Endothelial cell of umbilical vein (primary cell): ENCODE data around the gene CPPED1. TPM values are rescaled to one million over a fixed set of nuclear protein-coding genes. Genes with fewer than 3 reads are reported as not detected.

Experiments
- BruUV-seq: library from RNA; stranded (reverse); fragments of 400-500 nt; replicated peaks from 2 replicates; lab custom pipeline; 2021; lab: Mats Ljungman, UMichigan
- CTCF ChIA-PET: fragments of 300-600, 350-600 bp; sonication (Branson Sonifier 250); formaldehyde crosslinking; loops from one replicate; lab custom pipeline; 2021; ENCODE audit warnings: antibody characterized with exemption, inconsistent platforms; lab: Charles Lee
- POLR2A ChIA-PET: fragments of 300-600, 350-600 bp; sonication (Branson Sonifier 250); formaldehyde crosslinking; loops from one replicate; lab custom pipeline; 2021; ENCODE audit warnings: antibody characterized with exemption, inconsistent platforms; lab: Charles Lee
- DNase-seq: peaks from one replicate; pipeline ENCODE4 v3.0.0-alpha.2; 2011; ENCODE audit warnings: low read depth, low spot score
- FAIRE-seq: peaks from 2 replicates; lab custom pipeline; 2011; peaks lifted over from hg19 to GRCh38; lab: Jason Lieb, UNC
- H2AFZ ChIP-seq: 2 replicates; pipeline ENCODE4 v1.6.0; 2012; ENCODE audit warnings: low read depth, low read length, control low read depth, inconsistent platforms
- H3K27ac ChIP-seq: 2 replicates; pipeline ENCODE4 v1.5.1; 2011; ENCODE audit warnings: low read depth, mild to moderate bottlenecking, control low read depth, low read length, moderate library complexity; ENCODE audit not compliant: insufficient read depth
- H3K27me3 ChIP-seq, 2 experiments: 2 replicates each; pipeline versions ENCODE4 v1.6.0 to v1.6.1; 2011; ENCODE audit warnings: low read length in 2 of 2, mixed read lengths in 1 of 2; ENCODE audit not compliant: control insufficient read depth in 2 of 2, insufficient read depth in 2 of 2
- H3K36me3 ChIP-seq, 2 experiments: 2 replicates in 1 of 2; 3 replicates in 1 of 2; pipeline ENCODE4 v1.5.1; 2011; ENCODE audit warnings: low read length in 2 of 2, mild to moderate bottlenecking in 1 of 2, moderate library complexity in 1 of 2; ENCODE audit not compliant: control insufficient read depth in 2 of 2, insufficient read depth in 2 of 2; ENCODE audit errors: extremely low read depth in 1 of 2
- H3K4me1 ChIP-seq: 3 replicates; pipeline ENCODE4 v1.5.1; 2011; ENCODE audit warnings: mild to moderate bottlenecking, low read length; ENCODE audit not compliant: control insufficient read depth, insufficient read depth; ENCODE audit errors: extremely low read depth
- H3K4me2 ChIP-seq: 2 replicates; pipeline ENCODE4 v1.6.1; 2011; ENCODE audit warnings: low read length, control low read depth, mixed read lengths; ENCODE audit not compliant: insufficient read depth
- H3K4me3 ChIP-seq, 3 experiments: fragments of 200-600 bp in 1 of 3; sonication (generic), shearing (Covaris generic) in 1 of 3; replicated peaks in 1 of 3; 2 replicates each; pipeline ENCODE4 v1.5.1; 2011 to 2016; ENCODE audit warnings: control low read depth in 3 of 3, low read length in 3 of 3, mild to moderate bottlenecking in 2 of 3, inconsistent platforms in 1 of 3, low read depth in 1 of 3, moderate library complexity in 1 of 3; ENCODE audit not compliant: insufficient read depth in 1 of 3
- H3K79me2 ChIP-seq: 2 replicates; pipeline ENCODE4 v1.6.0; 2012; ENCODE audit warnings: low read length, inconsistent platforms; ENCODE audit not compliant: control insufficient read depth, insufficient read depth
- H3K9ac ChIP-seq: replicated peaks from 2 replicates; pipeline ENCODE3; 2011; ENCODE audit warnings: low read length, control low read depth; ENCODE audit not compliant: insufficient read depth; ENCODE audit errors: extremely low read depth
- H3K9me1 ChIP-seq: replicated peaks from 3 replicates; pipeline ENCODE4 v1.6.0; 2011; ENCODE audit warnings: mild to moderate bottlenecking, low read length; ENCODE audit not compliant: control insufficient read depth, insufficient read depth; ENCODE audit errors: extremely low read depth
- H3K9me3 ChIP-seq: replicated peaks from 2 replicates; pipeline ENCODE4 v1.5.1; 2012; ENCODE audit warnings: low read length, inconsistent platforms; ENCODE audit not compliant: control insufficient read depth, insufficient read depth
- H4K20me1 ChIP-seq: replicated peaks from 2 replicates; pipeline ENCODE3; 2011; ENCODE audit warnings: mild to moderate bottlenecking, low read length; ENCODE audit not compliant: control insufficient read depth, insufficient read depth; ENCODE audit errors: extremely low read depth
- CTCF ChIP-seq, 2 donors: IDR thresholded peaks; 1 replicate in 1 of 2; 2 replicates in 1 of 2; pipeline ENCODE4 v1.5.1; 2011; ENCODE audit warnings: low read length in 2 of 2, mild to moderate bottlenecking in 2 of 2, moderate library complexity in 2 of 2, control low read depth in 1 of 2, inconsistent platforms in 1 of 2, low read depth in 1 of 2; ENCODE audit not compliant: insufficient read depth in 1 of 2; ENCODE audit errors: extremely low read depth in 1 of 2
- EZH2 ChIP-seq: IDR thresholded peaks from 2 replicates; pipeline ENCODE4 v1.6.1; 2012; ENCODE audit warnings: borderline replicate concordance, low read depth, mild to moderate bottlenecking, moderate library complexity, low read length, inconsistent platforms; ENCODE audit not compliant: severe bottlenecking
- FOS ChIP-seq: IDR thresholded peaks from 2 replicates; pipeline ENCODE4 v1.6.1; 2011; ENCODE audit warnings: mild to moderate bottlenecking, low read length, moderate library complexity, borderline replicate concordance; ENCODE audit not compliant: insufficient read depth
- GATA2 ChIP-seq: IDR thresholded peaks from 2 replicates; pipeline ENCODE4 v1.7.0; 2011; ENCODE audit warnings: low read depth, mild to moderate bottlenecking, moderate library complexity, mixed read lengths, low read length; ENCODE audit not compliant: insufficient read length, insufficient read depth
- JUN ChIP-seq: IDR thresholded peaks from 2 replicates; pipeline ENCODE4 v1.6.1; 2011; ENCODE audit warnings: borderline replicate concordance, low read depth; ENCODE audit not compliant: insufficient read length, insufficient read depth
- MAX ChIP-seq: IDR thresholded peaks from 2 replicates; pipeline ENCODE4 v1.6.1; 2011; ENCODE audit not compliant: insufficient read depth, insufficient read length
- MYC ChIP-seq: IDR thresholded peaks from one replicate; pipeline ENCODE4 v1.6.1; 2011; ENCODE audit warnings: mild to moderate bottlenecking, low read depth, low read length
- POLR2A ChIP-seq: IDR thresholded peaks from 2 replicates; pipeline ENCODE4 v1.6.1; 2012; ENCODE audit warnings: low read depth, mild to moderate bottlenecking, control low read depth, low read length
- POLR2AphosphoS5 ChIP-seq: IDR thresholded peaks from 2 replicates; pipeline ENCODE4 v1.6.1; 2012; ENCODE audit warnings: low read depth, mild to moderate bottlenecking, control low read depth, low read length, moderate library complexity; ENCODE audit not compliant: insufficient read depth
- dilution Hi-C: fragments of 300-500 bp; cut with MboI; formaldehyde crosslinking; loops from one replicate; pipeline ENCODE4 v1.15.0; 2019; ENCODE audit warnings: low sequenced_read_pairs; ENCODE audit not compliant: extremely low pct_ligation_motif_present
- intact Hi-C: fragments of 100-400 bp; cut with micrococcal nuclease; formaldehyde crosslinking; loops from one replicate; pipeline ENCODE4 v1.10.0; 2022
- polyA plus RNA-seq, 4 experiments: library from polyadenylated mRNA; depleted of rRNA in 3 of 4; stranded (reverse) in 3 of 4; unstranded in 1 of 4; fragments of >200 nt; gene quantifications; 2 replicates each; pipeline versions ENCODE4 v1.2.1 to v1.2.3, GENCODE V29; 2011 to 2012; ENCODE audit warnings: missing spikeins in 1 of 4
- total RNA-seq: library from RNA; stranded (reverse); gene quantifications from 2 replicates; pipeline ENCODE4 v1.2.3, GENCODE V29; 2021

CPPED1 gene
- total and polyA plus RNA-seq, 2 donors (not counting 3 experiments of a cell fraction or from before 2014, with no cell fraction given): 27.9 to 59.3 TPM

DNA sequence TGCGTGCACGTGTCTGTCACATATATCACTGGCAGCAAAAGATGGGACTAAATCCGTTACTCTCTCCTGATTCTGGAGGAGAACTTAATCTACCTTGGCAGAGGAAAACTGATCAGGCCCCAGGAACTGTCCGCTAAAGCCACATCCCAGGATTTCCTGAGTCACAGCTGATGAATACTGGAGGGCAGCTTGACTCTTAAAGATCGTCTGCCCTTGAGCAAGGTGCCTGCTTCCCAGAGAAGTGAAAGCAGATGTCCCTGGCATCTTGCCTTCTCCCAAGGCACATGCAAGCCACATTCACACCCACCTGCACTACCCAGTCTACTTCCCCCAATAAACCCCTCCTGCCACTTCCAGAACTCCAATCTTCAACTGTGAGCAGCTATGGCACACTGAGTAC is 99.8 kb downstream of the CPPED1 start:
- Histone ChIP-seq H3K27ac (no peak overlapping the region), H3K4me2 (no peak overlapping the region), H4K20me1 (no peaks in the 10 kb centered on the region), H3K9me1 (no peaks in the 10 kb centered on the region), H3K79me2 (no peaks in the 10 kb centered on the region), H3K36me3 (peaks cover 0 to 10% of the 10 kb centered on the region in 2 experiments), H3K4me1 (peaks cover 3% of the 10 kb centered on the region), H3K27me3 (no peaks in the 10 kb centered on the region), H2AFZ (no peak overlapping the region), H3K9ac (no peak overlapping the region), H3K9me3 (no peaks in the 10 kb centered on the region), H3K4me3 (no peak overlapping the region)
- CTCF ChIA-PET: no interaction called here
- FAIRE-seq: no peak
- POLR2A ChIA-PET: no interaction called here
- BruUV-seq: no TSS peak
- no peak for DNase-seq
- intact Hi-C loops (no loop called here), dilution Hi-C loops (no loop called here)
- TF ChIP-seq FOS: no peak
- TF ChIP-seq MAX: no peak
- TF ChIP-seq CTCF (IDR thresholded peaks at IDR 0.05; ENCODE audit: extremely low read depth in 1 of 2, insufficient read depth in 1 of 2, low read depth in 1 of 2, low read length in 2 of 2): no peak
- TF ChIP-seq POLR2A: no peak
- no peak for TF ChIP-seq JUN
- TF ChIP-seq GATA2: no peak
- TF ChIP-seq POLR2AphosphoS5: no peak
- TF ChIP-seq MYC: no peak
- TF ChIP-seq EZH2: no peak
